Activated CD8-positive, alpha-beta T cell treated with anti-CD3 and anti-CD28 coated beads for 36 hours (primary cell): Measurements from ENCODE around the gene TRAF3IP3. TPM values are rescaled to one million over a fixed set of nuclear protein-coding genes. Genes with fewer than 3 reads are reported as not detected.
A peak's percentile ranks its signal among the peaks of the same experiment; 100 is the strongest.

Experiments
- ATAC-seq: fragments of 200-7000 bp; cut with Tn5 transposase; one replicate; pipeline ENCODE4 v1.10.0; 2021; ENCODE audit warnings: mild to moderate bottlenecking, moderate library complexity
- CTCF ChIA-PET: fragments of 350-600 bp; sonication (Branson Sonifier 250); formaldehyde crosslinking; loops from one replicate; lab custom pipeline; 2021; ENCODE audit warnings: antibody characterized with exemption; lab: Charles Lee
- POLR2A ChIA-PET: fragments of 350-600 bp; sonication (Branson Sonifier 250); formaldehyde crosslinking; loops from one replicate; lab custom pipeline; 2021; ENCODE audit warnings: antibody characterized with exemption; lab: Charles Lee
- DNase-seq: peaks from one replicate; pipeline ENCODE4 v3.0.0-alpha.2; 2020
- H3K27ac Mint-ChIP-seq: one replicate; pipeline ENCODE4 v1.8.0; 2021; ENCODE audit warnings: mild to moderate bottlenecking, mixed read lengths
- H3K27me3 Mint-ChIP-seq: one replicate; pipeline ENCODE4 v1.8.0; 2021; ENCODE audit warnings: mixed read lengths
- H3K36me3 Mint-ChIP-seq: one replicate; pipeline ENCODE4 v1.8.0; 2021; ENCODE audit warnings: low read depth, mixed read lengths
- H3K4me1 Mint-ChIP-seq: one replicate; pipeline ENCODE4 v1.8.0; 2021; ENCODE audit warnings: low read depth, mixed read lengths
- H3K4me3 Mint-ChIP-seq: one replicate; pipeline ENCODE4 v1.8.0; 2021; ENCODE audit warnings: mild to moderate bottlenecking, moderate library complexity, mixed read lengths
- H3K9me3 Mint-ChIP-seq: one replicate; pipeline ENCODE4 v1.8.0; 2021; ENCODE audit warnings: mixed read lengths
- CTCF ChIP-seq: fragments of 200-600 bp; IDR thresholded peaks from one replicate; pipeline ENCODE4 v1.8.0; 2022; ENCODE audit warnings: antibody characterized with exemption, mild to moderate bottlenecking
- intact Hi-C: fragments of 100-400 bp; cut with micrococcal nuclease; formaldehyde crosslinking; loops from one replicate; pipeline ENCODE4 v1.10.0; 2022
- total RNA-seq, 2 experiments: library from RNA; stranded (reverse); gene quantifications; one replicate each; pipeline ENCODE4 v1.2.3, GENCODE V29; 2021

Gene TRAF3IP3
- total RNA-seq, 2 experiments from 2014 or later = 194 TPM

GRCh38 chr1:209720326-209720725, 35.5 kb upstream of the TRAF3IP3 start:
- POLR2A ChIA-PET = interaction anchor here (1.0 kb wide), 1 partner anchor 24 kb away, joined by 4 read pairs; no protein-coding TSS in a partner anchor

GRCh38 chr1:209720826-209721225, 35.0 kb upstream of the TRAF3IP3 start:
- ATAC-seq = no peak
- no peak overlapping the region for H3K27ac Mint-ChIP-seq
- POLR2A ChIA-PET = interaction anchor here (1.0 kb wide), 1 partner anchor 23 kb away, joined by 4 read pairs; no protein-coding TSS in a partner anchor
- H3K4me3 Mint-ChIP-seq = no peak overlapping the region
- intact Hi-C loops = no loop called here
- no peaks in the 10 kb centered on the region for H3K27me3 Mint-ChIP-seq
- no peaks in the 10 kb centered on the region for H3K36me3 Mint-ChIP-seq
- no peak for DNase-seq
- CTCF ChIA-PET = interaction anchor here (1.4 to 2.8 kb wide), 2 partner anchors 13 to 27 kb away, joined by 3 to 10 read pairs; no protein-coding TSS in a partner anchor
- no peak for TF ChIP-seq CTCF
- H3K9me3 Mint-ChIP-seq = peaks cover 4% of the 10 kb centered on the region
- peaks cover 50% of the 10 kb centered on the region for H3K4me1 Mint-ChIP-seq

More at GRCh38 chr1:209720326-209720725, 35.5 kb upstream of the TRAF3IP3 start:
- Mint-ChIP-seq H3K27me3 (no peaks in the 10 kb centered on the region), H3K9me3 (peaks cover 4% of the 10 kb centered on the region), H3K4me3 (no peak overlapping the region), H3K36me3 (no peaks in the 10 kb centered on the region), H3K27ac (no peak overlapping the region), H3K4me1 (peaks cover 48% of the 10 kb centered on the region)
- DNase-seq (no peak), ATAC-seq (no peak)
- intact Hi-C loops = no loop called here
- CTCF ChIA-PET = interaction anchor here (1.4 to 2.8 kb wide), 2 partner anchors 12 to 28 kb away, joined by 3 to 10 read pairs; no protein-coding TSS in a partner anchor
- no peak for TF ChIP-seq CTCF

- no peak for DNase-seq
- no peak overlapping the region for H3K27ac Mint-ChIP-seq
- H3K4me1 Mint-ChIP-seq = peaks cover 46% of the 10 kb centered on the region
Measured at GRCh38 chr1:209721323-209721722, 34.5 kb upstream of the TRAF3IP3 start.

GRCh38 chr1:209723265-209723664, 32.6 kb upstream of the TRAF3IP3 start:
- ChIA-PET CTCF (interaction anchor here (1.0 to 2.6 kb wide), 7 partner anchors 11 to 146 kb away, joined by 3 to 12 read pairs (median 6); no protein-coding TSS in a partner anchor), POLR2A (interaction anchor here (1.6 to 4.1 kb wide), 3 partner anchors 12 to 33 kb away, joined by 6 to 20 read pairs (median 8); partner anchors contain the start of gene TRAF3IP3)
- Mint-ChIP-seq H3K27ac (peak overlapping the region; percentile 97), H3K4me3 (no peak overlapping the region), H3K9me3 (peaks cover 4% of the 10 kb centered on the region), H3K36me3 (peaks cover 2% of the 10 kb centered on the region), H3K4me1 (peaks cover 49% of the 10 kb centered on the region), H3K27me3 (no peaks in the 10 kb centered on the region)
- intact Hi-C loops = no loop called here
- ATAC-seq (no peak), DNase-seq (no peak)
- no peak for TF ChIP-seq CTCF

More at GRCh38 chr1:209721323-209721722, 34.5 kb upstream of the TRAF3IP3 start:
- CTCF ChIA-PET = interaction anchor here (2.8 kb wide), 1 partner anchor 27 kb away, joined by 10 read pairs; no protein-coding TSS in a partner anchor
- H3K27me3 Mint-ChIP-seq = no peaks in the 10 kb centered on the region
- POLR2A ChIA-PET = no interaction called here
- peaks cover 4% of the 10 kb centered on the region for H3K9me3 Mint-ChIP-seq
- TF ChIP-seq CTCF = no peak
- no peak overlapping the region for H3K4me3 Mint-ChIP-seq
- no peaks in the 10 kb centered on the region for H3K36me3 Mint-ChIP-seq
- intact Hi-C loops = no loop called here
- no peak for ATAC-seq
